Measurements from ENCODE around the gene TTC1. TPM values are rescaled to one million over a fixed set of nuclear protein-coding genes. Genes with fewer than 3 reads are reported as not detected.

Gene TTC1
- total RNA-seq, 4 donors from 2014 or later = 18.3 to 38.3 (median 33.5) TPM

DNA sequence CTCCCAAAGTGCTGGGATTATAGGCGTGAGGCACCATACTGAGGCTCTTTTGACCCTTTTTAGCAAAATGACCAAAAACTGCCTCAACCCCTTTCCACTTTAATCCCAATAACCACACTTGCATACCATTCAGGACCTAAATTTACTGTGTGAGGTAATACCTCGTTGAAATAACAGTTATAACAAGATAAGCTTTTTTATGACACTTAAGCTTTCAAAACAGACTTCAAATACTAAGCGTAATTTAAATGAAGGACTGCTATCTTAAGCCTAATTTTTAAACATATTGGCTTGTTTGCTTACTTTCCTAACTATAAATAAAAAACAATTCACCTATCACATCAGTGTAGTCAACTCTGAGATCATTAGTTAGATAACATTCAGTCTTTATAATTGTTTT lies 72.6 kb downstream of the TTC1 start:
- H3K4me3 ChIP-seq = no peak overlapping the region
- H3K27me3 ChIP-seq = no peaks in the 10 kb centered on the region
- intact Hi-C loops (cut with DNase I) = no loop called here
- peaks cover 0 to 10% (median 3%) of the 10 kb centered on the region in 3 donors for H3K4me1 ChIP-seq
- no peak overlapping the region for H3K27ac ChIP-seq
- TF ChIP-seq, protein P1, sequence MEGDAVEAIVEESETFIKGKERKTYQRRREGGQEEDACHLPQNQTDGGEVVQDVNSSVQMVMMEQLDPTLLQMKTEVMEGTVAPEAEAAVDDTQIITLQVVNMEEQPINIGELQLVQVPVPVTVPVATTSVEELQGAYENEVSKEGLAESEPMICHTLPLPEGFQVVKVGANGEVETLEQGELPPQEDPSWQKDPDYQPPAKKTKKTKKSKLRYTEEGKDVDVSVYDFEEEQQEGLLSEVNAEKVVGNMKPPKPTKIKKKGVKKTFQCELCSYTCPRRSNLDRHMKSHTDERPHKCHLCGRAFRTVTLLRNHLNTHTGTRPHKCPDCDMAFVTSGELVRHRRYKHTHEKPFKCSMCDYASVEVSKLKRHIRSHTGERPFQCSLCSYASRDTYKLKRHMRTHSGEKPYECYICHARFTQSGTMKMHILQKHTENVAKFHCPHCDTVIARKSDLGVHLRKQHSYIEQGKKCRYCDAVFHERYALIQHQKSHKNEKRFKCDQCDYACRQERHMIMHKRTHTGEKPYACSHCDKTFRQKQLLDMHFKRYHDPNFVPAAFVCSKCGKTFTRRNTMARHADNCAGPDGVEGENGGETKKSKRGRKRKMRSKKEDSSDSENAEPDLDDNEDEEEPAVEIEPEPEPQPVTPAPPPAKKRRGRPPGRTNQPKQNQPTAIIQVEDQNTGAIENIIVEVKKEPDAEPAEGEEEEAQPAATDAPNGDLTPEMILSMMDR (IDR thresholded peaks at IDR 0.05) = no peak
- no peak for TF ChIP-seq POLR2A (IDR thresholded peaks at IDR 0.05)
- no peaks in the 10 kb centered on the region for H3K9me3 ChIP-seq
- WGBS, 2 donors = 76 to 80% methylated on average over 3 of the region's 3 CpGs
- peaks cover 0 to 24% (median 0%) of the 10 kb centered on the region in 3 donors for H3K36me3 ChIP-seq
- DNase-seq = no peak

DNA sequence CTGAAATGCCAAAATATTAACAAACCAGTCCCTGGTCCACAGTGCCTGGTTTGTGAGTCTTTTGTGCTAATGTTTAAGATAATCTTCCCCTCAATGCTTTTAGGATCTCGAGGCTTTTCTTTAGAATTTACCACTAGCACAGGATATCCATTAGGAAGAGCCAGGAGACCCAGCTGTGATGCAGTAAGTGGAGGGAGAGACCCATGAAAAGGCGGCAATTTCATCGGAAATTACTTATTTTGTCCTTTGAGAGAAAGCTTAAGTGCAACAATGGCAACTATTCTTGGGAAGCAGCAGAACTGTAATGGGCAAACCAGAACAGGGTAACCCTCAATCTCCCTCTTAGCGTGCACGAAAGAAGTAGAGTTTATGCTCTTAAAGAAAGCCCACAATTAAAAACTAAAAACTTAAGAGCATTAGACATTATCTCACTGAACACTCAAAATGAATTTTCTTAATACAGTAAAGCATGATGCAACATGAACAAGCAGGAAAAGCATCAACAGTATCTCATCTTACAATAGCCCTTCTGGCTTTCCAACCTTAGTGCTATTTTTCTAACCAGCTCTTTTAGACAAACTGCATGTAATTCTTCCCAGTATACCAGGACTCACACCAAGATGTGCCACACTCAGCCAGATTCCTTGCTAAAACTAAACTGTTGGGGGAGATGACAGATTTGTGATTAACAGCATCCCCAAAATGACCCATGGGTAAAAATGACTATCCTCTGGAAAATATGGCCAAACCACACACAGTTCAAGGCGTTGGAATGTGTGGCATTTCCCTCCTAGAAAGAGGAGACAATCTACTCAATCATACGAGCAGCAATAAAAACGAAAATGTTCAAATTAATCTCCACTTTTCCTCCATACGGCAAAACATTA lies 73.9 kb downstream of the TTC1 start:
- peaks cover 0 to 16% (median 0%) of the 10 kb centered on the region in 3 donors for H3K36me3 ChIP-seq
- 67 to 81% methylated on average over 9 of the region's 9 CpGs for WGBS, 2 donors
- intact Hi-C loops (cut with DNase I) = no loop called here
- no peak overlapping the region for H3K4me3 ChIP-seq
- H3K4me1 ChIP-seq = peaks cover 0 to 10% (median 3%) of the 10 kb centered on the region in 3 donors
- no peak for TF ChIP-seq POLR2A (IDR thresholded peaks at IDR 0.05)
- TF ChIP-seq, protein P1 (IDR thresholded peaks at IDR 0.05) = no peak
- H3K27me3 ChIP-seq = no peaks in the 10 kb centered on the region
- no peaks in the 10 kb centered on the region for H3K9me3 ChIP-seq
- H3K27ac ChIP-seq = no peak overlapping the region
- DNase-seq = no peak

DNA sequence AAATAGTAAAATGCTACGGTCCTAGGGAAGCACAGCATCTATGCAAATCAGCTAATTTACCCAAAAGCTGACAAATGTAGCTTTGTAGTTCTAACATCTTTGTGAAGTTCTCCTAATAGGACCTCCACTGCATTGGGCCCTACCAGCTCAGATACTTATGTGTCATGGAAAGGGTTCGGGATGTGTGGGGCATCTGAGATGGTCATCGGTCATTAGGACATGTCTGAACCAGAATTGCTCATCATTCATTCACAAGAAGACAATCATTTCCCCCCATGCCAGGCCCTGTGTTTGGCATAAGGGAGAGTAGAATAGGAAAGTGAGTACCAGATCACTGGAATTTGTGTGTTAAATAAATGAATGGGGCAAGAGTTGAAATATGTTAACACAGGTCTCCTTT lies 74.6 kb downstream of the TTC1 start:
- no peak overlapping the region for H3K27ac ChIP-seq
- H3K4me3 ChIP-seq = no peak overlapping the region
- WGBS, 2 donors = 55 to 66% methylated on average over 3 of the region's 3 CpGs
- peaks cover 0 to 10% (median 3%) of the 10 kb centered on the region in 3 donors for H3K4me1 ChIP-seq
- TF ChIP-seq POLR2A (IDR thresholded peaks at IDR 0.05) = no peak
- TF ChIP-seq, protein P1 (IDR thresholded peaks at IDR 0.05) = no peak
- DNase-seq = no peak
- no peaks in the 10 kb centered on the region for H3K9me3 ChIP-seq
- intact Hi-C loops (cut with DNase I) = no loop called here
- H3K27me3 ChIP-seq = no peaks in the 10 kb centered on the region
- H3K36me3 ChIP-seq = peaks cover 0 to 12% (median 0%) of the 10 kb centered on the region in 3 donors

DNA sequence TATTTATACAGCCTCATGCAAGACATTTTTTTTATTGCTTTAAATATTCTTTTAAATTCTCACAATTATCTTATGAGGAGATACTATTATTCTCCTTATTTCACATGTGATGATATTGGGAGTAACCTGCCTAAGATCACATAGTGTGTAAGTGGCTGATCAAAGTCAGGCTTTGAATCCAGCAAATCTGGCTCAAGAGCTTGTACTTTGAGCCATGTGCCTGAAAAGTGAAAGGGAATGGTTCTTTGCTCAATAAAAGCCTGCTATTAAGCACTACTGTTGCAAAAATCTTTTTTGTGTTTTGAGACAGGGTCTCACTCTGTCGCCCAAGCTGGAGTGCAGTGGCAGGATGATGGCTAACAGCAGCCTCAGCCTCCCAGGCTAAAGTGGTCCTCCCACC lies 75.2 kb downstream of the TTC1 start:
- no peak overlapping the region for H3K27ac ChIP-seq
- no peaks in the 10 kb centered on the region for H3K9me3 ChIP-seq
- 78 to 100% methylated on average over 1 of the region's 1 CpG for WGBS, 2 donors
- H3K27me3 ChIP-seq = no peaks in the 10 kb centered on the region
- H3K4me1 ChIP-seq = peaks cover 0 to 10% (median 3%) of the 10 kb centered on the region in 3 donors
- no peak for DNase-seq
- H3K4me3 ChIP-seq = no peak overlapping the region
- no peak for TF ChIP-seq POLR2A (IDR thresholded peaks at IDR 0.05)
- TF ChIP-seq, protein P1 (IDR thresholded peaks at IDR 0.05) = no peak
- intact Hi-C loops (cut with DNase I) = no loop called here
- peaks cover 0 to 5% (median 0%) of the 10 kb centered on the region in 3 donors for H3K36me3 ChIP-seq

DNA sequence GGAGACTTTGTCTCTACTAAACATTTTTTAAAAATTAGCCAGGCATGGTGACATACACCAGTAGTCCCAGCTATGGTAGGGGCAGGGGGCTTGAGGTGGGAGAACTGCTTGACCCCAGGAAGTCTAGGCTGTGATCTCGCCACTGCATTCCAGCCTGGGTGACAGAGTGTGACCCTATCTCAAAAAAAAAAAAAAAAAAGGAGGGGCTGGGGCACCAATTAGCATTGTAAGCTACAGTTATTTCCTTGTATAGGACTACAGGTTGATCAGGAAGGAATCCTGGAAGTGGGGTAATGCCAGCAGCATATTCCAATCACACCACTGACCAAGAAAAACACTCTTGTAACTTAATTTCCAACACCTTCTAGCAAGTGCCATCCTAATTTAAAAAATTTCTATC lies 78.3 kb downstream of the TTC1 start:
- intact Hi-C loops (cut with DNase I) = no loop called here
- DNase-seq = no peak
- H3K4me1 ChIP-seq = peaks cover 0 to 10% (median 3%) of the 10 kb centered on the region in 3 donors
- no peaks in the 10 kb centered on the region for H3K9me3 ChIP-seq
- peaks cover 0 to 6% (median 0%) of the 10 kb centered on the region in 3 donors for H3K36me3 ChIP-seq
- WGBS, 2 donors = 82 to 100% methylated on average over 1 of the region's 1 CpG
- H3K27ac ChIP-seq = no peak overlapping the region
- no peak for TF ChIP-seq POLR2A (IDR thresholded peaks at IDR 0.05)
- TF ChIP-seq, protein P1 (IDR thresholded peaks at IDR 0.05) = no peak
- H3K27me3 ChIP-seq = no peaks in the 10 kb centered on the region
- no peak overlapping the region for H3K4me3 ChIP-seq

Data from esophagus squamous epithelium (tissue), 5 donors.